Astrocyte (in vitro differentiated cells and primary cell): ENCODE results near the gene CHD5. TPM values are rescaled to one million over a fixed set of nuclear protein-coding genes. Genes with fewer than 3 reads are reported as not detected.
A peak's percentile ranks its signal among the peaks of the same experiment; 100 is the strongest.

Experiments
- DNase-seq: peaks from one replicate; pipeline ENCODE4 v3.0.0-alpha.2; 2010; ENCODE audit warnings: low read depth
- FAIRE-seq: peaks from 2 replicates; lab custom pipeline; 2011; peaks lifted over from hg19 to GRCh38; lab: Jason Lieb, UNC
- H2AFZ ChIP-seq: 2 replicates; pipeline ENCODE4 v1.6.0; 2012; ENCODE audit warnings: low read depth, low read length, inconsistent platforms
- H3K27ac ChIP-seq: 2 replicates; pipeline ENCODE4 v1.5.1; 2011; ENCODE audit warnings: low read depth, low read length, inconsistent platforms
- H3K27me3 ChIP-seq: 2 replicates; pipeline ENCODE4 v1.6.0; 2011; ENCODE audit warnings: low read length, inconsistent platforms; ENCODE audit not compliant: insufficient read depth
- H3K36me3 ChIP-seq: 2 replicates; pipeline ENCODE4 v1.5.1; 2011; ENCODE audit warnings: low read length, inconsistent platforms; ENCODE audit not compliant: insufficient read depth
- H3K4me1 ChIP-seq: 2 replicates; pipeline ENCODE4 v1.5.1; 2011; ENCODE audit warnings: low read length, inconsistent platforms; ENCODE audit not compliant: insufficient read depth
- H3K4me2 ChIP-seq: 2 replicates; pipeline ENCODE4 v1.6.0; 2012; ENCODE audit warnings: low read length, inconsistent platforms
- H3K4me3 ChIP-seq: 2 replicates; pipeline ENCODE4 v1.5.1; 2011; ENCODE audit warnings: low read depth, mild to moderate bottlenecking, low read length, inconsistent platforms; ENCODE audit not compliant: insufficient read depth
- H3K79me2 ChIP-seq: 2 replicates; pipeline ENCODE4 v1.6.0; 2012; ENCODE audit warnings: mild to moderate bottlenecking, low read length, inconsistent platforms; ENCODE audit not compliant: insufficient read depth
- H3K9ac ChIP-seq: 2 replicates; pipeline ENCODE4 v1.6.0; 2012; ENCODE audit warnings: mild to moderate bottlenecking, low read length, inconsistent platforms
- H3K9me3 ChIP-seq: 2 replicates; pipeline ENCODE4 v1.5.1; 2012; ENCODE audit warnings: low read depth, mild to moderate bottlenecking, low read length, inconsistent platforms; ENCODE audit not compliant: insufficient read depth
- H4K20me1 ChIP-seq: 2 replicates; pipeline ENCODE4 v1.6.0; 2012; ENCODE audit warnings: low read length, inconsistent platforms; ENCODE audit not compliant: insufficient read depth
- H3K27ac Mint-ChIP-seq: one replicate; pipeline ENCODE4 v1.8.0; 2021; ENCODE audit warnings: mild to moderate bottlenecking, mixed read lengths; ENCODE audit not compliant: unreplicated experiment
- H3K27me3 Mint-ChIP-seq: one replicate; pipeline ENCODE4 v1.8.0; 2021; ENCODE audit warnings: low read depth, mixed read lengths; ENCODE audit not compliant: unreplicated experiment
- H3K36me3 Mint-ChIP-seq: one replicate; pipeline ENCODE4 v1.8.0; 2021; ENCODE audit warnings: low read depth, mixed read lengths; ENCODE audit not compliant: unreplicated experiment
- H3K4me1 Mint-ChIP-seq: one replicate; pipeline ENCODE4 v1.8.0; 2021; ENCODE audit warnings: low read depth, mixed read lengths; ENCODE audit not compliant: unreplicated experiment
- H3K4me3 Mint-ChIP-seq: one replicate; pipeline ENCODE4 v1.8.0; 2021; ENCODE audit warnings: mild to moderate bottlenecking, moderate library complexity, mixed read lengths; ENCODE audit not compliant: unreplicated experiment
- H3K9me3 Mint-ChIP-seq: one replicate; pipeline ENCODE4 v1.8.0; 2021; ENCODE audit warnings: mild to moderate bottlenecking, mixed read lengths; ENCODE audit not compliant: unreplicated experiment
- CTCF ChIP-seq: IDR thresholded peaks from 2 replicates; pipeline ENCODE4 v1.5.1; 2011; ENCODE audit warnings: low read depth, mild to moderate bottlenecking, inconsistent platforms, low read length, moderate library complexity; ENCODE audit not compliant: insufficient read depth
- EZH2 ChIP-seq: IDR thresholded peaks from 2 replicates; pipeline ENCODE4 v1.6.1; 2012; ENCODE audit warnings: mild to moderate bottlenecking, low read length, inconsistent platforms; ENCODE audit not compliant: insufficient read depth
- total RNA-seq: library from RNA; stranded (reverse); gene quantifications from 2 replicates; pipeline ENCODE4 v1.2.1, GENCODE V29; 2021

Gene CHD5
- total RNA-seq, 1 donor from 2014 or later, result 0.18 TPM

- H3K9ac ChIP-seq, result no peak overlapping the region
- H3K36me3 ChIP-seq, result no peaks in the 10 kb centered on the region
- H4K20me1 ChIP-seq, result no peaks in the 10 kb centered on the region
- no peaks in the 10 kb centered on the region for H3K4me1 ChIP-seq
- Mint-ChIP-seq H3K4me1 (no peaks in the 10 kb centered on the region), H3K27me3 (peaks cover 16% of the 10 kb centered on the region), H3K4me3 (no peak overlapping the region), H3K27ac (no peak overlapping the region), H3K9me3 (peaks cover 2% of the 10 kb centered on the region), H3K36me3 (no peaks in the 10 kb centered on the region)
- no peak overlapping the region for H3K4me2 ChIP-seq
- no peak for FAIRE-seq
- peaks cover 2% of the 10 kb centered on the region for H3K27me3 ChIP-seq
- no peak overlapping the region for H2AFZ ChIP-seq
- no peak overlapping the region for H3K27ac ChIP-seq
- no peaks in the 10 kb centered on the region for H3K79me2 ChIP-seq
- H3K4me3 ChIP-seq, result no peak overlapping the region
- DNase-seq, result no peak
- TF ChIP-seq CTCF (no peak), EZH2 (no peak)
- peaks cover 5% of the 10 kb centered on the region for H3K9me3 ChIP-seq
Measured at GRCh38 chr1:6117064-6117463, 63.1 kb downstream of the CHD5 start.

- Histone ChIP-seq H3K27ac (peak overlapping the region; percentile 22), H2AFZ (no peak overlapping the region), H4K20me1 (no peaks in the 10 kb centered on the region), H3K4me2 (no peak overlapping the region), H3K9ac (no peak overlapping the region), H3K27me3 (peaks cover 2% of the 10 kb centered on the region), H3K9me3 (peaks cover 5% of the 10 kb centered on the region), H3K4me3 (no peak overlapping the region), H3K79me2 (no peaks in the 10 kb centered on the region), H3K36me3 (no peaks in the 10 kb centered on the region), H3K4me1 (no peaks in the 10 kb centered on the region)
- Mint-ChIP-seq H3K9me3 (peaks cover 2% of the 10 kb centered on the region), H3K27me3 (peaks cover 24% of the 10 kb centered on the region), H3K36me3 (no peaks in the 10 kb centered on the region), H3K4me3 (no peak overlapping the region), H3K4me1 (no peaks in the 10 kb centered on the region), H3K27ac (no peak overlapping the region)
- FAIRE-seq, result peak; percentile 34
- DNase-seq, result peak; percentile 6
- TF ChIP-seq CTCF (no peak), EZH2 (no peak)
Measured at GRCh38 chr1:6116137-6116536, 64.0 kb downstream of the CHD5 start.

- no peak for DNase-seq
- Histone ChIP-seq H3K4me1 (no peaks in the 10 kb centered on the region), H3K4me2 (no peak overlapping the region), H3K4me3 (no peak overlapping the region), H4K20me1 (no peaks in the 10 kb centered on the region), H2AFZ (no peak overlapping the region), H3K27me3 (peaks cover 2% of the 10 kb centered on the region), H3K36me3 (no peaks in the 10 kb centered on the region), H3K79me2 (no peaks in the 10 kb centered on the region), H3K9ac (no peak overlapping the region), H3K27ac (no peak overlapping the region), H3K9me3 (peaks cover 5% of the 10 kb centered on the region)
- Mint-ChIP-seq H3K36me3 (no peaks in the 10 kb centered on the region), H3K9me3 (peaks cover 2% of the 10 kb centered on the region), H3K27me3 (peaks cover 30% of the 10 kb centered on the region), H3K27ac (no peak overlapping the region), H3K4me1 (no peaks in the 10 kb centered on the region), H3K4me3 (no peak overlapping the region)
- FAIRE-seq, result no peak
- TF ChIP-seq CTCF (no peak), EZH2 (no peak)
Measured at GRCh38 chr1:6113745-6114144, 66.4 kb downstream of the CHD5 start.
